Measurements from ENCODE around the gene BMP8A.
"Not testable (repeated sequence)": the region's sequence is repeated elsewhere in the genome, so short reads cannot be mapped to it uniquely, and the experiment has no call there.

- not testable (repeated sequence) for TF ChIP-seq CTCF (IDR thresholded peaks at IDR 0.05; ENCODE audit: low read length); EZH2phosphoT487 (IDR thresholded peaks at IDR 0.05; ENCODE audit: low read length); EZH2 (optimal IDR thresholded peaks at IDR 0.05; ENCODE audit: low read depth, low read length)
Measured at GRCh38 chr1:39511477-39511876, 20.0 kb downstream of the BMP8A start.
